SK-N-MC (cell line): ENCODE measurements around the gene CERS4.

ENCODE experiments used
- EZH2 ChIP-seq: fragments of 200-600 bp; sonication (generic); IDR thresholded peaks from one replicate; pipeline ENCODE4 v1.6.1; 2017; ENCODE audit warnings: antibody characterized with exemption
- POLR2AphosphoS5 ChIP-seq: IDR thresholded peaks from 2 replicates; pipeline ENCODE4 v1.6.1; 2012; ENCODE audit warnings: mild to moderate bottlenecking, low read depth, low read length, borderline replicate concordance

DNA sequence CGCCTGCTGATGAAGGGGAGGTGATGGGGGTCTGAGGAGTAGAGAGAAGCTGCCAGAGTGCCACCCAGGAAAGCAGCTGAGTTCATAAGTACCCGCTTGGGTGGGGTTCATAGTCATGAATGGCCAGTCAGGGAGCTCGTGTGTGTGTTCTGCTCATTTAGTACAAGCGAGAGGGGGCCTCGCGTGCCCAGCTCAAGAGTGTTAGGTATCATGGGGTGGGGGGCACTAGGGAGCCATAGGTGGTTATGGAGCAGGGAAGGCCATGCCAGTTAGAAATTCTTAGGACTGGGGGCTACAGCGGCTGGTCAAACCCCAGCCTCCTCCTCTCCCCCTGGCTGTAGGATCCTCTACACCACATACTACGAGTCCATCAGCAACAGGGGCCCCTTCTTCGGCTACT is 52.2 kb downstream of the CERS4 start:
- no peak for TF ChIP-seq POLR2AphosphoS5
- no peak for TF ChIP-seq EZH2
